Thoracic aorta (tissue), 2 donors: ENCODE results near the gene AKAP6. TPM values are rescaled to one million over a fixed set of nuclear protein-coding genes. Genes with fewer than 3 reads are reported as not detected.

Experiments
- ATAC-seq: fragments of 150-250 bp; one replicate; pipeline ENCODE4 v1.8.0; 2017; ENCODE audit warnings: low read depth; ENCODE audit not compliant: insufficient number of reproducible peaks, low FRiP score
- DNase-seq: peaks from one replicate; pipeline ENCODE4 v3.0.0-alpha.2; 2020; ENCODE audit warnings: low spot score
- H3K27ac ChIP-seq, 2 donors: fragments of 200-600 bp; sonication (generic); 1 replicate in 1 of 2; 2 replicates in 1 of 2; pipeline ENCODE4 v1.5.1; 2016; ENCODE audit warnings: mild to moderate bottlenecking in 2 of 2, moderate library complexity in 2 of 2
- H3K27me3 ChIP-seq: fragments of 200-600 bp; sonication (generic); replicated peaks from 2 replicates; pipeline ENCODE4 v1.6.0; 2016; ENCODE audit warnings: mild to moderate bottlenecking; ENCODE audit not compliant: insufficient read depth
- H3K36me3 ChIP-seq: fragments of 200-600 bp; sonication (generic); one replicate; pipeline ENCODE4 v1.5.1; 2016
- H3K4me1 ChIP-seq, 2 donors: fragments of 200-600 bp; sonication (generic); 1 replicate in 1 of 2; 2 replicates in 1 of 2; pipeline versions ENCODE4 v1.5.1 to v1.6.0; 2016; ENCODE audit warnings: low read depth in 2 of 2, mild to moderate bottlenecking in 1 of 2; ENCODE audit not compliant: control insufficient read depth in 1 of 2
- H3K4me3 ChIP-seq: fragments of 200-600 bp; sonication (generic); 2 replicates; pipeline ENCODE4 v1.5.1; 2016; ENCODE audit warnings: mild to moderate bottlenecking
- H3K9me3 ChIP-seq: fragments of 200-600 bp; sonication (generic); 2 replicates; pipeline ENCODE4 v1.5.1; 2016
- total RNA-seq, 2 donors: library from RNA; depleted of rRNA; stranded (reverse); fragments of >200 nt; gene quantifications; one replicate each; pipeline versions ENCODE4 v1.1.0 to v1.2.3, GENCODE V29; 2016
- TF ChIP-seq, protein P1 (sequence below): fragments of 200-600 bp; sonication (generic); IDR thresholded peaks from one replicate; pipeline ENCODE4 v1.5.1; 2019; ENCODE audit warnings: antibody characterized with exemption

AKAP6 gene
- total RNA-seq, 2 donors from 2014 or later = 78.9 to 104 TPM

GRCh38 chr14:32474478-32475195 lies 145.5 kb downstream of the AKAP6 start:
- Histone ChIP-seq H3K27ac (peak overlapping the region; percentile 17 to 65), H3K4me3 (no peak overlapping the region), H3K4me1 (peaks cover 27 to 81% of the 10 kb centered on the region in 2 donors), H3K9me3 (no peaks in the 10 kb centered on the region), H3K36me3 (no peaks in the 10 kb centered on the region), H3K27me3 (no peaks in the 10 kb centered on the region)
- DNase-seq (no peak), ATAC-seq (no peak)
- TF ChIP-seq, protein P1, sequence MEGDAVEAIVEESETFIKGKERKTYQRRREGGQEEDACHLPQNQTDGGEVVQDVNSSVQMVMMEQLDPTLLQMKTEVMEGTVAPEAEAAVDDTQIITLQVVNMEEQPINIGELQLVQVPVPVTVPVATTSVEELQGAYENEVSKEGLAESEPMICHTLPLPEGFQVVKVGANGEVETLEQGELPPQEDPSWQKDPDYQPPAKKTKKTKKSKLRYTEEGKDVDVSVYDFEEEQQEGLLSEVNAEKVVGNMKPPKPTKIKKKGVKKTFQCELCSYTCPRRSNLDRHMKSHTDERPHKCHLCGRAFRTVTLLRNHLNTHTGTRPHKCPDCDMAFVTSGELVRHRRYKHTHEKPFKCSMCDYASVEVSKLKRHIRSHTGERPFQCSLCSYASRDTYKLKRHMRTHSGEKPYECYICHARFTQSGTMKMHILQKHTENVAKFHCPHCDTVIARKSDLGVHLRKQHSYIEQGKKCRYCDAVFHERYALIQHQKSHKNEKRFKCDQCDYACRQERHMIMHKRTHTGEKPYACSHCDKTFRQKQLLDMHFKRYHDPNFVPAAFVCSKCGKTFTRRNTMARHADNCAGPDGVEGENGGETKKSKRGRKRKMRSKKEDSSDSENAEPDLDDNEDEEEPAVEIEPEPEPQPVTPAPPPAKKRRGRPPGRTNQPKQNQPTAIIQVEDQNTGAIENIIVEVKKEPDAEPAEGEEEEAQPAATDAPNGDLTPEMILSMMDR = no peak

DNA sequence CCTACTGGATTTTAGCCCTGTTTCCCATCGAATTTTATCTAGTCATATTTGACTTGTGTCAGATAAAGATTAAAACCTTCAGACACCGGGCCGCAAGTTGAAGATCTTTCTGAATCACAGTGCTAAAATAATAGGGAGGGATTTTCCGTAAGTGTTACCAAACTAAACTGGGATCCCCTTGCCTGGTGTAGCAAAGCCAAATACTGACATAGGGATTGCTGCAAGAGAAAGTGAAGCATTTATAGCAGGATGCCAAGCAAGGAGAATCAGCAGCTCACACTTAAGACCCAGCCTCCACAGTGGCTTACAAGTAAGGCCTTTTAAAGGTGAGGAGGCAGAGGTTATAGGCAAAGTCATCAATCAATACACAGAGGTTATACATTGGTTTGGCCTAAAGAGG lies 147.4 kb downstream of the AKAP6 start:
- H3K9me3 ChIP-seq = no peaks in the 10 kb centered on the region
- TF ChIP-seq, protein P1 = no peak
- no peaks in the 10 kb centered on the region for H3K36me3 ChIP-seq
- H3K27ac ChIP-seq = peak overlapping the region; percentile 53 to 66
- peaks cover 36 to 80% of the 10 kb centered on the region in 2 donors for H3K4me1 ChIP-seq
- no peak overlapping the region for H3K4me3 ChIP-seq
- ATAC-seq = no peak
- no peak for DNase-seq
- no peaks in the 10 kb centered on the region for H3K27me3 ChIP-seq

- TF ChIP-seq, protein P1 = no peak
- ATAC-seq (no peak), DNase-seq (no peak)
- Histone ChIP-seq H3K36me3 (no peaks in the 10 kb centered on the region), H3K27ac (peak overlapping the region; percentile 53 to 66), H3K9me3 (no peaks in the 10 kb centered on the region), H3K27me3 (no peaks in the 10 kb centered on the region), H3K4me3 (no peak overlapping the region), H3K4me1 (peaks cover 33 to 80% of the 10 kb centered on the region in 2 donors)
These were observed 148.3 kb downstream of the AKAP6 start for GRCh38 chr14:32477396-32477795.

DNA sequence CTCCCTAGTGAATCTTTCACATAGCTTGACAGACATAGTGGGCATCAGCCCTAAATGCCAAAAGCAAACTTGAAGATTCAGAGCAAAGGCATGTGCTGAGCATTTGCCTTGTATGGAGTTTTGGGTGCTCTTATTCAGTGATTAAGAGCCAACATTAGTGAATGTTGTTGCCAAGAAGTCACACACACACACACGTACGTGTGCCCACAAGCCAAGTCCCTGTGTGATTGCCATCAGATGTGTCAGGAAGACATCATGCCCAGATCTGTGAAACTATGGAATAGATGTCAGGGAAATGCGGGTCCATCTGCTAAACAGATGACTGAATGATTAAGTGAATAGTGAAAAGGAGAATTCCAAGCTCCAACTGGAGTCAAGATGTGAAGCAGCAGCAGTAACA lies 149.0 kb downstream of the AKAP6 start:
- H3K9me3 ChIP-seq = no peaks in the 10 kb centered on the region
- peak overlapping the region; percentile 53 to 66 for H3K27ac ChIP-seq
- TF ChIP-seq, protein P1 = no peak
- ATAC-seq (peak; percentile 27), DNase-seq (no peak)
- no peaks in the 10 kb centered on the region for H3K36me3 ChIP-seq
- H3K27me3 ChIP-seq = no peaks in the 10 kb centered on the region
- H3K4me3 ChIP-seq = no peak overlapping the region
- H3K4me1 ChIP-seq = peaks cover 29 to 74% of the 10 kb centered on the region in 2 donors

GRCh38 chr14:32480337-32480736 lies 151.2 kb downstream of the AKAP6 start:
- Histone ChIP-seq H3K9me3 (no peaks in the 10 kb centered on the region), H3K27me3 (no peaks in the 10 kb centered on the region), H3K36me3 (no peaks in the 10 kb centered on the region), H3K4me3 (no peak overlapping the region), H3K27ac (peak overlapping the region; percentile 68 to 89), H3K4me1 (peaks cover 23 to 59% of the 10 kb centered on the region in 2 donors)
- no peak for ATAC-seq
- TF ChIP-seq, protein P1 = no peak
- no peak for DNase-seq
